NCI-H524 (cell line): ENCODE measurements around the gene TNNI2.
"Not testable (repeated sequence)": the region's sequence is repeated elsewhere in the genome, so short reads cannot be mapped to it uniquely, and the experiment has no call there.

Source experiments
- DNase-seq, 2 experiments: peaks; one replicate each; lab custom pipeline; 2025; lab: John Stamatoyannopoulos, UW

Gene TNNI2

GRCh38 chr11:1838426-1839144 lies at the start of gene TNNI2:
Gene TNNI2 (plus strand): TSS chr11:1838981. CDS start chr11:1839697, 716 bp downstream.
- no peak for DNase-seq

- no peak for DNase-seq
These were observed 46.9 kb upstream of the TNNI2 start for GRCh38 chr11:1791912-1792311.

GRCh38 chr11:1792461-1792860 lies 46.3 kb upstream of the TNNI2 start:
- no peak for DNase-seq

- DNase-seq, result no peak
These were observed 45.7 kb upstream of the TNNI2 start for GRCh38 chr11:1793081-1793480.

DNA sequence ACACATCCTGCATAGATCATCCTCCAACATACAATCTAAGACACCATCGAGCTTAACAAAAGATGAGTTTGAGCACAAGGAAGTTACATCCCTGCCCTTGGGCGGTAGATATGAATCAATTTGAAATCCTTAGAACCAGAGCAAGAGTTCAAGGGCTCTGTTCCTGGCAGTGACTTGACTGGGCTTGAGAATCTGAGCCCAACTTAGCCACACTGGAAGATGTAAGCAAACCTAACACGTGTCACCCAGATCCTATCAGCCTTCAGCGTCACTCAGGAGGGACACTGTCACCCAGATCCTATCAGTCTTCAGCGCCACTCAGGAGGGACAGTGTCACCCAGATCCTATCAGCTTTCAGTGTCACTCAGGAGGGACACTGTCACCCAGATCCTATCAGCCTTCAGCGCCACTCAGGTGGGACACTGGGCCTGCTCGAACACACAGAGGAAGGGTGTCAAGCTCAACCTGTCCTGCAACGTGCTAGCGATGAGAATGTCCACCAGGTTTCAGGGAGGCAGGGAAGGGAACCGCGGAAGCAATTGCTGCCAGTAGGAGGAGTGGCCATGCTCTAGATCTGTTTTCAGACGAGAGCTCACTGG lies 42.3 kb upstream of the TNNI2 start:
- DNase-seq, result no peak

DNA sequence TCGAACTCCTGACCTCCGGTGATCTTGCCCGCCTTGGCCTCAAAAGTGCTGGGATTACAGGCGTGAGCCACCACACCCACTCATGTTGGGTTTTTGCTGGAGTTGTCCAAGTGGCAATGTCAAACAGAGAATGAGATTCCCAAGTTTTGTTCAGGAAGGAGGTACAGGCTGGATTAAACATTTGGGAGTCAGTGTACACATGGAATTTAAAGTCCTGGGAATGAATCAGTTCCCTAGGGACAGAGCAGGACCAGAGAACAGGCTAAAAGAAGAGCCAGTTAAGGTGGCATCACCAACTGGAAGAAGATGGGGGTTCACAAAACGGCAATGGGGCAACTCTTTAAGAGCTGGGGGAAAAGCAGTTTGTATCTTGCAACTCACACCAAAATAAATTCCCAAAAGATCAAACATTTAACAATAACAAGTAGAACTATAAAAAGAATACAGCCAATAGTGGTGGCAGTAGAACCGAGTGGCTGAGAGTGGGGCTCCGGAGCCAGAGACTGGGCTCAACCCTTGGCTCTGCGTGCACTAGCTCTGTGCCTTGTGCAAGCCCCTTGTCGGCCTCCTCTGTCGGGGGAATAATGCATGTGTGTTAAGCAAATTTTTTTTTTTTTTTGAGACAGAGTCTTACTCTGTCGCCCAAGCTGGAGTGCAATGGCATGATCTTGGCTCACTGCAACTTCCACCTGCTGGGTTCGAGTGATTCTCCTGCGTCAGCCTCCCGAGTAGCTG lies 41.2 kb upstream of the TNNI2 start:
- DNase-seq, result no peak

DNA sequence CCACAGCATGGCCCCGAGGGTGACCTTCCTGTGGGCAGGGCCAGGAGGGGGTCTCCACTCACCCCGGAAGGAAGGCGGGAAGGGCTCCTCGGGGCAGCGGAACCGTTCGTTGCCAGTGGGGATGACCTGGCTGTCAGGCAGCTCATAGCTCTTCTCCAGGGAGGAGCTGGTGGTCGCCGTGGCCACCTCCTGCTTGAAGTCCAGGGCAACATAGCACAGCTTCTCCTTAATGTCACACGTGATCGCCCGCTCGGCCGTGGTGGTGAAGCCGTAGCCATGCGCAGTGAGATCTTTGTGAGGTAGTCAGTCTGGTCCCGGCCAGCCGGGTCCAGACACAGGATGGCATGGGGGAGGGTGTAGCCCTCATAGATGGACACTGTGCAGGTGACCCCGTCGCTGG lies 35.5 kb upstream of the TNNI2 start:
- DNase-seq, result no peak

- DNase-seq, result not testable (repeated sequence)
These were observed 34.8 kb upstream of the TNNI2 start for GRCh38 chr11:1803835-1804519.

GRCh38 chr11:1805525-1805924 lies 33.3 kb upstream of the TNNI2 start:
- no peak for DNase-seq

DNA sequence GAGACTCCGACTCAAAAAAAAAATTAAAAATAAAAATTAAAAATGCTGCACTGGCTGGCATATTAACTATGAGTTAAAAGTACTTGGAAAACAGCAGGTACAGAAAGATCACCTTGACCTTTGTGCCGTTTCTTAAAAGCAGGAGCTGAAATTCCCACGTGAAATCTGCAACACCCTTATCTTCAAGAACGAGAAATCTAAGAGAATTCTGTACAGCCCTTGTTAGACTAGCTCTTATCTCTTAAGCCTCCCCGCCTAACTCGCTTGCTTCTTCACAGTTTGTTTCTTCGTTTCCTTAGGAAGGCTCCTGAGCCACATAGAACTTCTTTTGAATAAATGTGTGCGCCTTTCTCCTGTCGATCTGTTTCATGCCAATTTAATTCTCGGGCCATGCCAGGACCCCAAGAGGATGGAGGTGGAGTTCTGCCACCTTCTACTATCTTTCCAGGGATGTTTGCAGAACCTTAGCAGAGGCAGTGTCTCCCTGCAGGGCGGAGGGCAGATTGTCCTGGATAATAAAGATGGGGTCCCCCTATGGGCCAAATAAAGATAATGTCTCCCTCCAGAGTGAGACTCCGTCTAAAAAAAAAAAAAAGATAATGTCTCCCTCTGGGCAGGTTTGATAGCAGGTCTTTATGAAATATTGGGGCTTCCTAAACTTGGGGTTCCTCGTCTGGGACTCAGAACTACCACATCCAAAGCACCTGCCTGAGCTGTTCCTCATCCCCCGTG lies 31.4 kb upstream of the TNNI2 start:
- DNase-seq, result peak in 1 of 2 experiments; percentile 4

DNA sequence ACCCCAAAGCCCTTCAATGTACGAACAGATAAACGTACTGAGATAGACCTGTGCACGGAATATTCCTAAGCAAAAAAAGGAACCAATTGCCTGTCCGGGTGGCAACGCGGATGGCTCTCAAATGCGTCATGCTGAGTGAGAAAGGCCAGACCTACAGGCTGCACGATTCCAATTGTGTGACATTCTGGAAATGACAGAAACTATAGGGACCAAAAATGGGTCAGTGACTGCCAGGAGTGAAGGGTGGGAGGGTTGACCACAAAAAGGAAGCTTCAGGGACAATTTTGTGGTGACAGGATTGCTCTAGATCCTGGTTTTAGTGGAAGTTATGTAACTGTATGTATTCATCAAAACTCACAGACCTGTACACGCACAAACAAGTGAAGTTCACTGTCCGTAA lies 28.0 kb upstream of the TNNI2 start:
- DNase-seq, result no peak

DNA sequence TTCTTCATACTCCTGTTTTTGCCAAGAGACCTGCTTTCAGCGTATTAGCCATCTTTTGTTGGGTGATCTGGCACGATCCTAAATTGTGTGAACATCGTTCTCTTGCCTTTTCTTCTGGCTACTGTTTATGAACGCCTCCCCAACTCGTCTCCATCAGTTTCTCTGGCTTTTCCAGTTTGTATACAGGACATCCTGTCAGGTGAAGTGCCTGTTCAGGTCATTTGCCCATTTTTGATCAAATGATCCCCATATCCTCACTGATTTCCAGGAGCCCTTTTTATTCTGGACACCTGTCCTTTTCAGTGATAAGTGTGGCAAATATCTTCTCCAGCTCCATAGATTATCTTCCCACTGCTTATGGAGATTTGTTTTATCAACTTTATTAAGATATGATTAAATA lies 26.5 kb upstream of the TNNI2 start:
- DNase-seq, result no peak

DNA sequence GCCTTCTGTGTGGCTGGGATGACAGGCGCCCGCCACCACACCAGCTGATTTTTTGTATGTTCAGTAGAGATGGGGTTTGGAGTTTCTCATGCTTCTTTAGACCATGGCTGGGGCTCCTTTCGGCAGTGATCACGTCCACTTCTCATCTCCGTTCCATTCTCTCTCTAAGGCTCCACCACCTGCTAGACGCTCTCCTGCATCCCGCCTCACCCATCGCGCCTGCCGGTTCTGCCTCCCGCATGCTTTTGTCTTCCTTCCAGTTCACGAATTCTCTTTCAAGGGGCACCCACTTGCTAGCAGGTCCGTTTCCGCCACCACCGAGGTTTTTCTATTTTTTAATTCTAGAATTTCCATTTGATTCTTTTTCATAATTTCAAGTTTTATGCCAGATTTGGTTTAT lies 26.0 kb upstream of the TNNI2 start:
- DNase-seq, result no peak

- not testable (repeated sequence) for DNase-seq
These were observed 25.4 kb upstream of the TNNI2 start for GRCh38 chr11:1813356-1813755.

DNA sequence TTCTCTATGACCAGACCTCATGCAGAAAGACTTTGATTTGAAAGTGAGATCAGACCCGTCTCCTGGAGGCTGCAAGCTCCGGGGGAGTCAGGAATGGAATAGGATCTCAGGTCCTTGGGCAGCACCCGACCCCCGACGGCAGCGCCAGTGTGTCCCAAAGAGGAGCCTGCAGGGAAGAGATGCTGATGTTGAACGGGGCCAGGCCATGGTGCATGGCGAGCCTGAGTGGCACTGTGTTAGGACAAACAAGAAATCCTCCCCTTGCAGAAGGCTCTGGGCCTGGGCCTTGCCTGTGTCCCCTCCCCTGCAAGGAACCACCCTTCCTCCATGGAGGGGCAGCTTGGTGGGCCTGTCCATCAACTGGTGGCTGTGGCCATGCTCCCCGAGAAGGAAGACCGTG lies 24.1 kb upstream of the TNNI2 start:
- DNase-seq, result no peak

GRCh38 chr11:1815311-1815710 lies 23.5 kb upstream of the TNNI2 start:
- no peak for DNase-seq

DNA sequence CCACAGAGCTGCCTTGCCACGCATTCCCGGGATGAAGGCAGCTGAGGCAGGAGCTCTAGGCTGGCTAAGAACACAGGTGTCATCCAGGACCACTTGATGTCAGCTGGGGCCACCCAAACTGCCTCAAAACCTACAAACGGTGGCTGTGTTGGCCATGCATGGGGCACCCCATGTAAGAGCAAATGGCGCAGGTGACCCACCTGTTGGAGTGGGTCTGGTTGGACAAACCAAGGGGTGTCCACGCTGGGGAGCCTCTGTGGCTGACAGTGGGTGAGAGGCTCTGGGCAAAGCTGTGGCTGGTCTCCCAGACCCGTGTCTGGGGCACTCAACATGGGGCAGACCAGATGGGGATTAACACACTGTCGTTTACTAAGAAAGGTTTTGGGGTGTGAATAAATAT lies 23.0 kb upstream of the TNNI2 start:
- DNase-seq, result no peak

DNA sequence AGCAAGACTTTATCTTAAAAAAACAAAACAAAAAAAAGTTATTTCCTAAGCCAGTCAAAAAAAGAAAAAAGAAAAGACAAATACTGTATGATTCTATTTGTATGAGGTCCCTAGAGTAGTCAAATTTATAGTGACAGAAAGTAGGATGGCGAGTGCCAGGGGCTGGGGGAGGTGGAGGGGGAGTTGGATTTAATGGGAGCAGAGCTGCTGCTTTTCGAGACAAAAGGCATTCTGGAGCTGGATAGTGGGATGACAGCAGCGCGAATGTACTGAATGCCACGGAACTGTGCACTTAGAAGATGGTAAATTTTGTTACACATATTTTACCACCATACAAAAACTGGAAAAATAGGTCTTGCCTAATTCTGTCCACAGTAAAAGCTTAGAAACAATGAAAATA lies 21.8 kb upstream of the TNNI2 start:
- no peak for DNase-seq

- no peak for DNase-seq
These were observed 21.3 kb upstream of the TNNI2 start for GRCh38 chr11:1817511-1817910.

DNA sequence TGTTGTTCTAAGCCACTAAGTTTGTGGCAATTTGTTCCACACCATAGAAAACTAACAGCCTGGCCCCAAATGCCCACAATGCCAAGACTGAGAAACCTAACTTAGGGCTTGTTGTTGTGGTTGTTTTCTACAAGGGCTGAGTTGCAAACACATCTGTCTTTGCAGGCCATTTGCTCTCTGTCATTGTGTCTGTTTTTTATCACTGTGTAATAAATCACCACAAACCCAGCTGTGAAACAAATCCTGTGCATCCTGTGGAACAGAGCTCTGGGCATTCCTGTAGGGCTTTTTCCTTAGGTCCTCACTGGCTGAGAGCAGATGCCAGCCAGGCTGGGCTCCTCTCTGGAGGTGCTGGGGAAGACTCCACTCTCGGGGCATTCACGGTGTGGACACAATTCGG lies 19.7 kb upstream of the TNNI2 start:
- no peak for DNase-seq

DNA sequence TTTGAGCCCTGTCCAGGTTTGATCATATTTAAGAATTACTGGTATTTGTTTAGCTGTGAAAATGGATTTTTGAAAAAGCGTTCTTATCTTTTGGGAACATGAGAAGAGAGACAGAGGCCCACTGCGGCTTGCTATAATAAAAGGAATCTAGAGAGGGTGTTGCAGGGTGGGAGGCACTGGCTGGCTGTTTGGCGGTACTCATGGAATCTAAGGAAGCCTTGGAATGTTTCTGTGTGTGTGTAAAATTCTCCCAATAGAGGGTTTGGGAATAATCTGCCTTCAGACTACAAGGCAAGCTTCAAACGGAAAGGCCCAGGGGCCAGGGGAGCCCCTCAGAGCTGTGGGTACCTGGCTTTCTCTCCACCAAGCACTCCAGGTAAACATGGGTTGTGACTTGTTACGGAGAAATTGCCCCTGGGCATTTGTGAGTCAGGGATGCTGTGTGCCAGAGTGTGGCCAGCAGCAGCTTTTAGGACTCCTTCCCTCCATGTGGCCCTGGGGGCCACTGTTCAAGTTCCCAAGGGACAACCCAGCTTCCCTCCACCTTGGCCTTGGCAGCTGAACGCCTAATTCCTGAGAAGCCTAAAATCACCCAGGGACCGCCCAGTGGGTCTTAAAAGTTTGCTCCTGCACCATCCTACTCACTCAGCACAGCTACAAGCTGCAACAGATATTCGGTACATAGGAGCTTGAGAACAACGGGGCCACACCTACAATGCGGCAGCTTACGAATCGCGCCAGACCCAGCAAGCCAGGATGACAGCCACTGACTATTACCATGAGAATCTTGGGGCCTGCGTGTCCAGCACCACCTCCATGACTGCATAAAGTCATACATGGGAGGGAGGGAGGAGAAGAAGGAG lies 18.1 kb upstream of the TNNI2 start:
- DNase-seq, result no peak
